ENCODE measurements around the gene MRAP2. TPM values are rescaled to one million over a fixed set of nuclear protein-coding genes. Genes with fewer than 3 reads are reported as not detected.
"Not testable (repeated sequence)": the region's sequence is repeated elsewhere in the genome, so short reads cannot be mapped to it uniquely, and the experiment has no call there.

The MRAP2 gene
- total RNA-seq, 4 donors from 2014 or later, result 2.2 to 7.6 (median 4.4) TPM

DNA sequence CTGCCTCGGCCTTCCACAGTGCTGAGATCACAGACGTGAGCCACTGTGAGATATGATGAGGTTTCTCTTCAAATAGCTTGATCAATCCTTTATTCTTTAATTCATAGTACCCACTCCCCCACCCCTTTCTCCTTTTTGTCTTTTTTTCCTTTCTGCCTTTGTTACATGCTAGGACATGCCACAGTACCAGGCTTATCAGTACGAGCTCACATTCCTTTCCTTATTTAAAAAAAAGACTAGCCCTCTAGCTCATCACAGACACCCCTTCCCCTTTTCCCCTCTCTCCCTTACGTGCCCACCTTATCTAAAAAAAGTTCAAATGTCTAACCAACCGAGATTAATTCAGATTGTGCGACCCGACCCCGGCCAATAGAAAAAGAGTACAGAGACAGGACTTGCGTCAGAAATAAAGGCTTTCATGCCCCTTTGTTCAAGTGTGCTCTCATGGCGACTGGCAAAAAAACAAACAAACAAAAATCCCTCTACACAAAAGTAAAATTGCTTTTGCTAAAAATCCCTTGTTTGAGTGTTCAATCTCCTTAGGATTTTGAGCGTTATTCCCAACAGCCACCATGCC, 49.2 kb downstream of the MRAP2 start:
- 63% methylated on average over 11 of the region's 11 CpGs for WGBS, 2 donors
- Histone ChIP-seq H3K36me3 (no peaks in the 10 kb centered on the region), H3K4me3 (no peak overlapping the region), H3K9me3 (no peaks in the 10 kb centered on the region), H3K4me1 (no peaks in the 10 kb centered on the region), H3K27ac (no peak overlapping the region), H3K27me3 (no peaks in the 10 kb centered on the region)
- no peak for DNase-seq (ENCODE audit: low spot score in 2 of 2)
- no peak for TF ChIP-seq EP300 (IDR thresholded peaks at IDR 0.05)
- TF ChIP-seq, protein P1, sequence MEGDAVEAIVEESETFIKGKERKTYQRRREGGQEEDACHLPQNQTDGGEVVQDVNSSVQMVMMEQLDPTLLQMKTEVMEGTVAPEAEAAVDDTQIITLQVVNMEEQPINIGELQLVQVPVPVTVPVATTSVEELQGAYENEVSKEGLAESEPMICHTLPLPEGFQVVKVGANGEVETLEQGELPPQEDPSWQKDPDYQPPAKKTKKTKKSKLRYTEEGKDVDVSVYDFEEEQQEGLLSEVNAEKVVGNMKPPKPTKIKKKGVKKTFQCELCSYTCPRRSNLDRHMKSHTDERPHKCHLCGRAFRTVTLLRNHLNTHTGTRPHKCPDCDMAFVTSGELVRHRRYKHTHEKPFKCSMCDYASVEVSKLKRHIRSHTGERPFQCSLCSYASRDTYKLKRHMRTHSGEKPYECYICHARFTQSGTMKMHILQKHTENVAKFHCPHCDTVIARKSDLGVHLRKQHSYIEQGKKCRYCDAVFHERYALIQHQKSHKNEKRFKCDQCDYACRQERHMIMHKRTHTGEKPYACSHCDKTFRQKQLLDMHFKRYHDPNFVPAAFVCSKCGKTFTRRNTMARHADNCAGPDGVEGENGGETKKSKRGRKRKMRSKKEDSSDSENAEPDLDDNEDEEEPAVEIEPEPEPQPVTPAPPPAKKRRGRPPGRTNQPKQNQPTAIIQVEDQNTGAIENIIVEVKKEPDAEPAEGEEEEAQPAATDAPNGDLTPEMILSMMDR (IDR thresholded peaks at IDR 0.05), result no peak
- TF ChIP-seq POLR2A (IDR thresholded peaks at IDR 0.05), result no peak

DNA sequence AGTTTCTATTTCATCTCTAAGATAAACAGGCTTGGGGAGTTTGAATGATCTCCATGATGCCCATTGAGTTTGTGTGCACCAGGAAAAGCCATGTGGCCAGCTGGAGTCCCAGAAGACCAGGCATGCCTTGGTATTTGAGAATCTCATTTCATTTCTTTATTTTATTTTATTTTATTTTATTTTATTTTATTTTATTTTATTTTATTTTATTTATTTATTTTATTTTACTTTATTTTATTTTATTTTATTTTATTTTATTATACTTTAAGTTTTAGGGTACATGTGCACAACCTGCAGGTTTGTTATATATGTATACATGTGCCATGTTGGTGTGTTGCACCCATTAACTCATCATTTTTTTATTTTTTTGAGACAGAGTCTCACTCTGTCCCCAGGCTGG, 51.1 kb downstream of the MRAP2 start:
- H3K9me3 ChIP-seq; H3K36me3 ChIP-seq; H3K27ac ChIP-seq; DNase-seq (ENCODE audit: low spot score in 2 of 2); H3K4me1 ChIP-seq; H3K27me3 ChIP-seq; H3K4me3 ChIP-seq: not testable (repeated sequence)

DNA sequence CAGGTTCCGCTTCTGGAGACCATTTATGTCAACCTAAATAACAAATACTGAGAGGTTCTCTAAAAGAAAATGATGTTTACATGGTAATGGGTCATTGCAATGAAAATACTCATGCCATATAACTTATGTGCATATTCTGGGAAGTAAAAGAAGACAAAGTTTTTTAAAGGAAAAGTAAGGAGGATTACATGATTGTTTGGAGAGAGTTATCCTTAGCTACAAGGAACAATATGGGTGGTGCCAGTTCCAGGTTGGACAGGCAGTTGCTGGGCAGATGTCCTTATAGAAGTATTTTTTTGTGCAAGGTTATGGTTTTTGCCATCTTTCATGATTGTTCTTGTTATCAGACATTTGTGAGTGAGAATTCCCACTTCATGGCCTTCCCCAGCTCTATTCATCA, 52.5 kb downstream of the MRAP2 start:
- DNase-seq (ENCODE audit: low spot score in 2 of 2), result no peak
- no peaks in the 10 kb centered on the region for H3K27me3 ChIP-seq
- no peak overlapping the region for H3K27ac ChIP-seq
- TF ChIP-seq, protein P1 (IDR thresholded peaks at IDR 0.05), result no peak
- TF ChIP-seq POLR2A (IDR thresholded peaks at IDR 0.05) (no peak), EP300 (IDR thresholded peaks at IDR 0.05) (no peak)
- no peak overlapping the region for H3K4me3 ChIP-seq
- H3K9me3 ChIP-seq, result no peaks in the 10 kb centered on the region
- H3K36me3 ChIP-seq, result no peaks in the 10 kb centered on the region
- H3K4me1 ChIP-seq, result no peaks in the 10 kb centered on the region
- 81 to 92% methylated on average over 1 of the region's 1 CpG for WGBS, 2 donors

DNA sequence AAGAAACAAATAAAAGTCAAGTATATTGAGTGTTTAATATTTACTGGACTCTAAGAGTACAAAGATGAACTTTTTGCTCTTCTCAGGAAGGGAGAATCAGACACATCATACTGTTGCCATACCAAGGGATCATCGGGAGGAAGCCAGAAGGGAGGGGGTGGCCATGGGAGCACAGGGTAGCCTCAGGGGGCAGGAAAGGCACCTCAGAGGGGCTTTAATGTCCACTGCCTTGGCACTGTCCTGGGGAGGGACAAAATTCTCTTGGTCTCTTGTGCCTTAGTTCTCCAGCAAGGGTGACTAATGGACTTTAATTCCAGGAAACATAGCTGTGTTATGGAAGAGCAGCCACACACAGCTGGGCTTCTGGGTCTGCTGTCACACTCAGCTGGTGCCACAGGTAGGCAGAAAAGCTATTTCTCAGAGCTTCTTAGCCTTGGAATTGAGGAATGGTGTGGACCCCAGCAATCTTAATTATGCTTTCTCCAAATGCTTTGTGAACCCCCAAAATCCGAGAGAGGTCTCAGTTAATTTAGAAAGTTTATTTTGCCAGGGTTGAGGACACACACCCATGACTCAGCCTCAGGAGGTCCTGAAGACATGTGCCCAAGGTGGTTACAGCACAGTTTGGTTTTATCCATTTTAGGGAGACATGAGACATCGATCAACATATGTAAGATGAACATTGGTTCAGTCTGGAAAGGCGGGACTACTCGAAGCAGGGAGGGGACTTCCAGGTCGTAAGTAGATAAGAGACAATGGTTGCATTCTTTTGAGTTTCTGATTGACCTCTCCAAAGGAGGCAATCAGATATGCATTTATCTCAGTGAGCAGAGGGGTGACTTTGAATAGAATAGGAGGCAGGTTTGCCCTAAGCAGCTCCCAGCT, 53.2 kb downstream of the MRAP2 start:
- H3K4me3 ChIP-seq, result no peak overlapping the region
- no peak for DNase-seq (ENCODE audit: low spot score in 2 of 2)
- no peaks in the 10 kb centered on the region for H3K4me1 ChIP-seq
- 72 to 80% methylated on average over 6 of the region's 6 CpGs for WGBS, 2 donors
- TF ChIP-seq EP300 (IDR thresholded peaks at IDR 0.05) (no peak), POLR2A (IDR thresholded peaks at IDR 0.05) (no peak)
- TF ChIP-seq, protein P1 (IDR thresholded peaks at IDR 0.05), result no peak
- no peaks in the 10 kb centered on the region for H3K27me3 ChIP-seq
- no peak overlapping the region for H3K27ac ChIP-seq
- H3K36me3 ChIP-seq, result no peaks in the 10 kb centered on the region
- H3K9me3 ChIP-seq, result no peaks in the 10 kb centered on the region

DNA sequence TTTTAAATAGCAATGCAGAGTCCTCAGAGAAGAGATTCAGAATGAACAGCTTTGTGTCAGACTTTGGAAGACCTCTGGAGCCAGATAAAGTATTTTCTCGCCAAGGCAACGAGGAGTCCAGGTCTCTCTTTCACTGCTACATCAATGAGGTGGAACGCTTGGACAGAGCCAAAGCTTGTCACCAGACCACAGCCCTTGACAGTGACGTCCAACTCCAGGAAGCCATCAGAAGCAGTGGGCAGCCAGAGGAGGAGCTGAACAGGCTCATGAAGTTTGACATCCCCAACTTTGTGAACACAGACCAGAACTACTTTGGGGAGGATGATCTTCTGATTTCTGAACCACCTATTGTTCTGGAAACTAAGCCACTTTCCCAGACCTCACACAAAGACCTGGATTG, 55.5 kb downstream of the MRAP2 start:
- 66 to 76% methylated on average over 4 of the region's 4 CpGs for WGBS, 2 donors
- TF ChIP-seq EP300 (IDR thresholded peaks at IDR 0.05) (peak in 1 of 2 donors; percentile 8), POLR2A (IDR thresholded peaks at IDR 0.05) (no peak)
- H3K27ac ChIP-seq, result peak overlapping the region in 1 of 4 donors; percentile 57

DNA sequence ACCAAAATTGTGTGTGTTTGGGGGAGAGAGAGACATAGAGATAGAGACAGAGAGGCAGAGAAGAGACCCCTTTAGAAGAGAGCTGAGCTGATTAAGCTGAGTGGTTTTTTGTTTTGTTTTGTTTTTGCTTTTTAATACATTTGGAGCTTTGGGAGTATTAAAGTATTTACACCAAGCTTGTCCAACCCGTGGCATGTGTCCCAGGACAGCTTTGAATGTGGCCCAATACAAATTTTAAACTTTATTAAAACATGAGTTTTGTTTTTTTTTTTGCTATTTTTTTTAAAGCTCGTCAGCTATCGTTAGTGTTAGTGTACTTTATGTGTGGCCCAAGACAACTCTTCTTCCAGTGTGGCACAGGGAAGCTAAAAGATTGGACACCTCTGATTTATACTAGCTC, 56.0 kb downstream of the MRAP2 start:
- H3K27ac ChIP-seq, result peak overlapping the region in 1 of 4 donors; percentile 57
- TF ChIP-seq, protein P1 (IDR thresholded peaks at IDR 0.05), result no peak
- TF ChIP-seq POLR2A (IDR thresholded peaks at IDR 0.05) (no peak), EP300 (IDR thresholded peaks at IDR 0.05) (no peak)

More for the DNA sequence above, 55.5 kb downstream of the MRAP2 start:
- no peaks in the 10 kb centered on the region for H3K36me3 ChIP-seq
- peaks cover 0 to 4% (median 0%) of the 10 kb centered on the region in 4 donors for H3K9me3 ChIP-seq
- no peaks in the 10 kb centered on the region for H3K27me3 ChIP-seq
- H3K4me1 ChIP-seq, result no peaks in the 10 kb centered on the region
- peak in 1 of 2 donors; percentile 21 for DNase-seq (ENCODE audit: low spot score in 2 of 2)
- H3K4me3 ChIP-seq, result no peak overlapping the region

More for the DNA sequence above, 56.0 kb downstream of the MRAP2 start:
- no peaks in the 10 kb centered on the region for H3K27me3 ChIP-seq
- H3K9me3 ChIP-seq, result peaks cover 0 to 5% (median 0%) of the 10 kb centered on the region in 4 donors
- 43 to 57% methylated on average over 3 of the region's 3 CpGs for WGBS, 2 donors
- no peaks in the 10 kb centered on the region for H3K36me3 ChIP-seq
- peak in 1 of 2 donors; percentile 5 for DNase-seq (ENCODE audit: low spot score in 2 of 2)
- H3K4me1 ChIP-seq, result no peaks in the 10 kb centered on the region
- no peak overlapping the region for H3K4me3 ChIP-seq
